ENCODE results near the gene PAK1. TPM values are rescaled to one million over a fixed set of nuclear protein-coding genes. Genes with fewer than 3 reads are reported as not detected.

The PAK1 gene
- total and polyA plus RNA-seq, 2 of the 8 experiments (the other 6 are each of a cell fraction or from before 2014, with no cell fraction given): 87.7 to 151 TPM

DNA sequence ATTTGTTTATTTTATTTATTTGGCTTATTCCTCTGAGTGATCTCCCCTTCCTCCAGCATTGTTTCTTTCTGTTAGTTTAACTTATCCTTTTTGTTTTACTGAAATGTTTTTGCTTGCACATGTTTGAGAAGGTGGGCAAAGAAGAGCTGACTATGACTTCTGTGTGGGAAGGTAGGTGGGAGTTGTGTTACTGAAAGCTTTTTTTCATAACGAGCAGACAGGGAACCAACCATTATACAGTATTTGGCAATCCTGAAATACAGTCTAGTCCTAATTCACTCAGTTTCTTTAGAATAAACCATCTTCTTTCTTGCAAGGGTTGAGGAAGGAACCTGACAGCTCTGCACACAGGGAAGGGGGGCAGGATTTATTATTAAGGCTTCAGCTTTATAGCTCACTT is 37.0 kb upstream of the PAK1 start:
- H4K20me1 ChIP-seq (replicated peaks in 1 of 2; ENCODE audit: control insufficient read depth in 1 of 2, insufficient read depth in 2 of 2, low read length in 2 of 2): no peaks in the 10 kb centered on the region
- H3K14ac ChIP-seq (ENCODE audit: insufficient read length): no peak overlapping the region
- FAIRE-seq (no peak), DNase-seq (ENCODE audit: low read depth in 1 of 2, low spot score in 2 of 2) (no peak)
- CTCF ChIA-PET (ENCODE audit: partially characterized antibody): interaction anchor here (1.1 to 2.1 kb wide), 3 partner anchors 8 to 37 kb away, joined by 3 to 6 read pairs (median 6); no protein-coding TSS in a partner anchor
- H3K23me2 ChIP-seq (ENCODE audit: low read depth, low read length): no peaks in the 10 kb centered on the region
- no peak for TF ChIP-seq SUZ12 (IDR thresholded peaks at IDR 0.05; ENCODE audit: low read length)
- TF ChIP-seq, protein P1, sequence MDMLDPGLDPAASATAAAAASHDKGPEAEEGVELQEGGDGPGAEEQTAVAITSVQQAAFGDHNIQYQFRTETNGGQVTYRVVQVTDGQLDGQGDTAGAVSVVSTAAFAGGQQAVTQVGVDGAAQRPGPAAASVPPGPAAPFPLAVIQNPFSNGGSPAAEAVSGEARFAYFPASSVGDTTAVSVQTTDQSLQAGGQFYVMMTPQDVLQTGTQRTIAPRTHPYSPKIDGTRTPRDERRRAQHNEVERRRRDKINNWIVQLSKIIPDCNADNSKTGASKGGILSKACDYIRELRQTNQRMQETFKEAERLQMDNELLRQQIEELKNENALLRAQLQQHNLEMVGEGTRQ (IDR thresholded peaks at IDR 0.05; ENCODE audit: low read length): no peak
- TF ChIP-seq SIN3A (conservative IDR thresholded peaks at IDR 0.05 in 1 of 2, IDR thresholded peaks at IDR 0.05 in 1 of 2; ENCODE audit: low read depth in 1 of 2, low read length in 2 of 2): no peak
- no peak for TF ChIP-seq SP4 (IDR thresholded peaks at IDR 0.05; ENCODE audit: low read length)
- no peak for TF ChIP-seq KDM1A (IDR thresholded peaks at IDR 0.05; ENCODE audit: borderline replicate concordance, low read length)
- no peak for TF ChIP-seq TAF1 (IDR thresholded peaks at IDR 0.05; ENCODE audit: low read depth, low read length)
- TF ChIP-seq GABPA (IDR thresholded peaks at IDR 0.05; ENCODE audit: borderline replicate concordance, insufficient read depth, low read length): no peak
- no peak overlapping the region for H2BK12ac ChIP-seq (ENCODE audit: low read depth, low read length)
- no peak overlapping the region for H2BK15ac ChIP-seq (ENCODE audit: low read length)
- H3K4ac ChIP-seq (replicated peaks; ENCODE audit: insufficient read length, low read depth, low read length): no peak overlapping the region
- no peak overlapping the region for H3K56ac ChIP-seq (replicated peaks; ENCODE audit: insufficient read length, low read depth, low read length)
- no peaks in the 10 kb centered on the region for H3K27me3 ChIP-seq (replicated peaks in 1 of 4; ENCODE audit: control insufficient read depth in 3 of 4, extremely low read depth in 1 of 4, insufficient read depth in 3 of 4, low read length in 3 of 4)
- 95% methylated on average over 1 of the region's 1 CpG; no CpG with 5 or more reads in 1 of the 2 experiments for WGBS, 2 experiments (ENCODE audit: extremely low coverage in 1 of 2, insufficient coverage in 1 of 2, insufficient read length in 1 of 2, insufficient replicate concordance in 2 of 2, low coverage in 1 of 2, low lambda C conversion rate in 2 of 2, missing lambda C conversion rate in 1 of 2)
- H3K18ac ChIP-seq (ENCODE audit: extremely low read depth, low read length): no peak overlapping the region
- H3K79me1 ChIP-seq (ENCODE audit: low read depth, low read length): no peaks in the 10 kb centered on the region
- H3K9ac ChIP-seq (replicated peaks in 1 of 4; ENCODE audit: extremely low read depth in 1 of 4, low read depth in 3 of 4, low read length in 3 of 4): no peak overlapping the region
- no peaks in the 10 kb centered on the region for H3K9me3 ChIP-seq (ENCODE audit: insufficient read depth in 2 of 2, low read depth in 1 of 2, low read length in 1 of 2)
- no peak overlapping the region for H2AK5ac ChIP-seq (ENCODE audit: low read depth, low read length)
- H3K4me3 ChIP-seq (ENCODE audit: extremely low read depth in 1 of 4, insufficient read depth in 2 of 4, low read depth in 3 of 4, low read length in 4 of 4): no peak overlapping the region
- H3K79me2 ChIP-seq (ENCODE audit: control insufficient read depth in 1 of 2, insufficient read depth in 2 of 2, low read length in 2 of 2): no peaks in the 10 kb centered on the region
- H4K8ac ChIP-seq (ENCODE audit: extremely low read depth, insufficient read depth, low read length): no peak overlapping the region
- H4K5ac ChIP-seq (ENCODE audit: insufficient read length, low read depth, low read length): no peak overlapping the region
- no peak overlapping the region for H2BK120ac ChIP-seq (replicated peaks; ENCODE audit: low read depth, low read length)
- POLR2A ChIA-PET (ENCODE audit: partially characterized antibody): interaction anchor here (0.8 to 1.4 kb wide), 2 partner anchors 10 to 40 kb away, joined by 3 read pairs; no protein-coding TSS in a partner anchor
- H2BK5ac ChIP-seq (ENCODE audit: low read depth, low read length): no peak overlapping the region
- no peak overlapping the region for H3K23ac ChIP-seq (ENCODE audit: insufficient read length)
- H3K27ac ChIP-seq (ENCODE audit: low read depth, low read length): no peak overlapping the region
- H3K4me1 ChIP-seq (replicated peaks in 1 of 4; ENCODE audit: control insufficient read depth in 3 of 4, insufficient read depth in 4 of 4, low read length in 3 of 4): peaks cover 0 to 5% (median 3%) of the 10 kb centered on the region in 4 experiments; a peak in 2 of 7 replicates
- H4K91ac ChIP-seq (replicated peaks; ENCODE audit: insufficient read length, low read length): no peak overlapping the region
- H3K4me2 ChIP-seq (ENCODE audit: insufficient read depth in 1 of 2, low read depth in 2 of 2, low read length in 2 of 2): no peak overlapping the region
- H2BK20ac ChIP-seq (ENCODE audit: low read length): no peak overlapping the region
- H3K36me3 ChIP-seq (ENCODE audit: control insufficient read depth in 2 of 4, insufficient read depth in 4 of 4, low read length in 3 of 4): no peaks in the 10 kb centered on the region
- no peak overlapping the region for H2AFZ ChIP-seq (ENCODE audit: low read length)
